LNCAP (cell line): ENCODE measurements around the gene FAM13A.

Experiments
- CTCF ChIP-seq: fragments of 450-650 bp; IDR thresholded peaks from 2 replicates; pipeline ENCODE4 v1.5.1; 2017; ENCODE audit warnings: mild to moderate bottlenecking

FAM13A gene

GRCh38 chr4:88799900-88800299 is 257.1 kb downstream of the FAM13A start:
- TF ChIP-seq CTCF = no peak

- no peak for TF ChIP-seq CTCF
These were observed 259.3 kb downstream of the FAM13A start for GRCh38 chr4:88797725-88798124.

- TF ChIP-seq CTCF = no peak
These were observed 260.4 kb downstream of the FAM13A start for GRCh38 chr4:88796545-88796944.

- TF ChIP-seq CTCF = no peak
These were observed 262.0 kb downstream of the FAM13A start for GRCh38 chr4:88794952-88795351.

- no peak for TF ChIP-seq CTCF
These were observed 262.8 kb downstream of the FAM13A start for GRCh38 chr4:88794087-88794690.

- TF ChIP-seq CTCF = no peak
These were observed 263.5 kb downstream of the FAM13A start for GRCh38 chr4:88793475-88793874.

- TF ChIP-seq CTCF = no peak
These were observed 264.2 kb downstream of the FAM13A start for GRCh38 chr4:88792821-88793220.

- no peak for TF ChIP-seq CTCF
These were observed 264.7 kb downstream of the FAM13A start for GRCh38 chr4:88792268-88792781.
